Measurements from ENCODE around the gene HDAC11.

GRCh38 chr3:13514639-13515435, 34.7 kb downstream of the HDAC11 start:
- no peak for TF ChIP-seq ZNF431 (CRISPR knock-in tag; IDR thresholded peaks at IDR 0.05)
- no peak for TF ChIP-seq SRF (CRISPR knock-in tag; IDR thresholded peaks at IDR 0.05)
- TF ChIP-seq EZH2 (IDR thresholded peaks at IDR 0.05; ENCODE audit: borderline replicate concordance, low read depth, low read length): no peak
- no peak for TF ChIP-seq TOE1 (IDR thresholded peaks at IDR 0.05; ENCODE audit: borderline replicate concordance)
- no peak for TF ChIP-seq TOE1 (CRISPR knock-in tag; IDR thresholded peaks at IDR 0.05; ENCODE audit: borderline replicate concordance, low read depth)
- no peak for TF ChIP-seq CBX5 (IDR thresholded peaks at IDR 0.05; ENCODE audit: borderline replicate concordance, low read depth)
- no peak for TF ChIP-seq ZNF133 (CRISPR knock-in tag; IDR thresholded peaks at IDR 0.05)

Data from K562 (cell line).